Prostate gland (tissue), 2 donors: ENCODE results near the gene CFAP45. TPM values are rescaled to one million over a fixed set of nuclear protein-coding genes. Genes with fewer than 3 reads are reported as not detected.

ENCODE experiments used
- DNase-seq: peaks from one replicate; pipeline ENCODE4 v3.0.0-alpha.2; 2019; ENCODE audit warnings: low spot score
- H3K27ac ChIP-seq, 2 donors: fragments of 200-600 bp; sonication (generic); 2 replicates each; pipeline ENCODE4 v1.5.1; 2017 to 2019
- H3K27me3 ChIP-seq: fragments of 200-600 bp; sonication (generic); replicated peaks from 2 replicates; pipeline ENCODE4 v1.5.1; 2019; ENCODE audit not compliant: insufficient read depth
- H3K36me3 ChIP-seq, 2 donors: fragments of 200-600 bp; sonication (generic); 1 replicate in 1 of 2; 2 replicates in 1 of 2; pipeline versions ENCODE4 v1.5.1 to v1.8.1; 2017 to 2019
- H3K4me1 ChIP-seq: fragments of 200-600 bp; sonication (generic); replicated peaks from 2 replicates; pipeline ENCODE4 v1.5.1; 2019
- H3K4me3 ChIP-seq, 2 donors: fragments of 200-600 bp; sonication (generic); 2 replicates each; pipeline ENCODE4 v1.5.1; 2017 to 2019
- H3K9me3 ChIP-seq: fragments of 200-600 bp; sonication (generic); 2 replicates; pipeline ENCODE4 v1.5.1; 2017
- CTCF ChIP-seq, 4 experiments: fragments of 200-600 bp in 2 of 4; fragments of 450-650 bp in 2 of 4; sonication (generic) in 2 of 4; IDR thresholded peaks; 1 replicate in 3 of 4; 2 replicates in 1 of 4; pipeline ENCODE4 v1.5.1; 2016 to 2019; ENCODE audit warnings: antibody characterized with exemption in 4 of 4, mild to moderate bottlenecking in 2 of 4, moderate library complexity in 2 of 4
- POLR2A ChIP-seq: fragments of 450-650 bp; IDR thresholded peaks from one replicate; pipeline ENCODE4 v1.6.1; 2016; ENCODE audit warnings: antibody characterized with exemption, mild to moderate bottlenecking
- POLR2AphosphoS5 ChIP-seq: sonication (generic); formaldehyde crosslinking; IDR thresholded peaks from one replicate; pipeline ENCODE4 v1.6.1; 2017; ENCODE audit warnings: antibody characterized with exemption
- WGBS: methylation state at CpG from one replicate; pipeline ENCODE4 v1.1.5; 2018; 5-methylcytosine and 5-hydroxymethylcytosine counted together
- intact Hi-C: fragments of 100-400 bp; cut with DNase I; formaldehyde crosslinking; loops from one replicate; pipeline ENCODE4 v1.14.2; 2022
- total RNA-seq, 2 donors: library from RNA; depleted of rRNA; stranded (reverse); fragments of >200 nt; gene quantifications; one replicate each; pipeline ENCODE4 v1.1.0, GENCODE V29; 2016

Gene CFAP45
- total RNA-seq, 2 donors from 2014 or later, result 2.6 TPM; not detected in 1

DNA sequence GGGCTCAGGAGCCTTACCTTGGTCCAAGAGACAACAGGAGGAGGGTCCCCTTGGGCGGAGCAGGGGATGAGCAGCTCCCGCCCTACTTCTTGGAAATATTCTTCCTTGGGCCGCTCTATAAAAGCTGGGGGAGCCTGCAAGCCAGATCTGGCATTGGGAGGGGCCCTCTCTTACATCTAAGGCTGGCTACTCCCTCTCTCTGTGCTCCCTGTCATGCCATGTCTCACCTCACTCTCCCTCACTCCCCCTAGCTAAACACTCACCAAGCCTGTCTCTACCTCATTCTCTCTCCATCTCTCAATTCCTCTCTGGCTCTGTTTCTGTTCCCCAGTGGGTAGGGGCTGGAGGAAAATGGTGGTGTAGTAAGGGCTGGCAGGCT is 31.8 kb upstream of the CFAP45 start:
- WGBS, result 61% methylated on average over 3 of the region's 3 CpGs
- intact Hi-C loops, result no loop called here
- Histone ChIP-seq H3K36me3 (no peaks in the 10 kb centered on the region), H3K4me3 (no peak overlapping the region), H3K9me3 (no peaks in the 10 kb centered on the region), H3K27me3 (no peaks in the 10 kb centered on the region), H3K4me1 (no peaks in the 10 kb centered on the region), H3K27ac (no peak overlapping the region)
- no peak for DNase-seq
- no peak for TF ChIP-seq CTCF (IDR thresholded peaks at IDR 0.05)
- no peak for TF ChIP-seq POLR2A
- no peak for TF ChIP-seq POLR2AphosphoS5

- Histone ChIP-seq H3K27me3 (no peaks in the 10 kb centered on the region), H3K9me3 (no peaks in the 10 kb centered on the region), H3K4me1 (no peaks in the 10 kb centered on the region), H3K27ac (no peak overlapping the region), H3K4me3 (no peak overlapping the region), H3K36me3 (no peaks in the 10 kb centered on the region)
- 78% methylated on average over 13 of the region's 13 CpGs for WGBS
- no peak for DNase-seq
- intact Hi-C loops, result no loop called here
- TF ChIP-seq POLR2A (no peak), POLR2AphosphoS5 (no peak), CTCF (IDR thresholded peaks at IDR 0.05) (no peak)
Measured at GRCh38 chr1:159931101-159931794, 31.3 kb upstream of the CFAP45 start.

GRCh38 chr1:159930634-159931033 is 30.7 kb upstream of the CFAP45 start:
- H3K27me3 ChIP-seq, result no peaks in the 10 kb centered on the region
- TF ChIP-seq POLR2AphosphoS5, result no peak
- no peak for TF ChIP-seq POLR2A
- no peak for TF ChIP-seq CTCF (IDR thresholded peaks at IDR 0.05)
- WGBS, result 90% methylated on average over 8 of the region's 8 CpGs
- H3K4me3 ChIP-seq, result no peak overlapping the region
- no peaks in the 10 kb centered on the region for H3K36me3 ChIP-seq
- intact Hi-C loops, result no loop called here
- peaks cover 5% of the 10 kb centered on the region for H3K4me1 ChIP-seq
- no peaks in the 10 kb centered on the region for H3K9me3 ChIP-seq
- DNase-seq, result no peak
- H3K27ac ChIP-seq, result no peak overlapping the region

DNA sequence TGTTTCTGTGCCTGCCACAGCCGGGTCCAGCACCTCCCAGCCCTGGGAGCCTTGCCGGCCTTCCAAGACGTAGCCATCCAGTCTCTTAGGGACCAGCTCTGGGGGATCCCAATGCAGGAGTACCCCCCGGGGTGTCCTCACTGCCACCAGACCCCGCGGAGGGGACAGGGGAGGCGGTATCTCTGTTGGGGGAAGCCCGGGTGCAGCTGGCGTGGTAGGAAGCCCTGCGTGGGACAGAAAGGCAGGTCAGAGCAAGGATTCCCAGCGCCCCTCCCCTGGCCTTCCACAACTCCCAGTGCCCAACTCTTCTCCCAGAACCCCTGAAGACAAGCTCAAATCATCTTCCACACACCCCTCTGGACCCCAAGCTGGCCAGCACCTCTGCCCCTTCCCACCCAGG is 30.3 kb upstream of the CFAP45 start:
- DNase-seq, result no peak
- no peak for TF ChIP-seq POLR2AphosphoS5
- TF ChIP-seq POLR2A, result no peak
- no peak for TF ChIP-seq CTCF (IDR thresholded peaks at IDR 0.05)

More for the DNA sequence above, 30.3 kb upstream of the CFAP45 start:
- intact Hi-C loops, result no loop called here
- H3K27me3 ChIP-seq, result no peaks in the 10 kb centered on the region
- H3K4me3 ChIP-seq, result no peak overlapping the region
- WGBS, result 88% methylated on average over 9 of the region's 11 CpGs
- H3K27ac ChIP-seq, result no peak overlapping the region
- peaks cover 5% of the 10 kb centered on the region for H3K4me1 ChIP-seq
- H3K9me3 ChIP-seq, result no peaks in the 10 kb centered on the region
- no peaks in the 10 kb centered on the region for H3K36me3 ChIP-seq
